Measurements from ENCODE around the gene ZBTB39.

GRCh38 chr12:56958422-56958821 lies 47.9 kb downstream of the ZBTB39 start:
- TF ChIP-seq CTCF (IDR thresholded peaks at IDR 0.05): no peak
- TF ChIP-seq POLR2A (IDR thresholded peaks at IDR 0.05): no peak
- TF ChIP-seq POLR2AphosphoS5 (IDR thresholded peaks at IDR 0.05): no peak

All from gastroesophageal sphincter (tissue), 3 donors.